Fibroblast of skin of left quadriceps (primary cell): Measurements from ENCODE around the gene TMEM254.
"Not testable (repeated sequence)": the region's sequence is repeated elsewhere in the genome, so short reads cannot be mapped to it uniquely, and the experiment has no call there.

ENCODE experiments used
- DNase-seq, 2 experiments: peaks; one replicate each; pipeline ENCODE4 v3.0.0-alpha.2; 2013; ENCODE audit warnings: low read depth in 2 of 2

TMEM254 gene

GRCh38 chr10:80078448-80079311, at the start of gene TMEM254:
Gene TMEM254 (plus strand): TSS chr10:80078665. CDS start chr10:80078700, 35 bp downstream.
- peak; percentile 57 to 67 for DNase-seq

GRCh38 chr10:80029205-80029604, 49.3 kb upstream of the TMEM254 start:
- DNase-seq: not testable (repeated sequence)

GRCh38 chr10:80029865-80030264, 48.6 kb upstream of the TMEM254 start:
- not testable (repeated sequence) for DNase-seq

GRCh38 chr10:80032503-80032902, 46.0 kb upstream of the TMEM254 start:
- no peak for DNase-seq

GRCh38 chr10:80034766-80035165, 43.7 kb upstream of the TMEM254 start:
- DNase-seq: not testable (repeated sequence)

- not testable (repeated sequence) for DNase-seq
These were observed 43.0 kb upstream of the TMEM254 start for GRCh38 chr10:80035430-80035829.

- not testable (repeated sequence) for DNase-seq
These were observed 41.5 kb upstream of the TMEM254 start for GRCh38 chr10:80036921-80037500.

- DNase-seq: not testable (repeated sequence)
These were observed 40.2 kb upstream of the TMEM254 start for GRCh38 chr10:80038226-80038625.

- no peak for DNase-seq
These were observed 37.3 kb upstream of the TMEM254 start for GRCh38 chr10:80041162-80041561.

- DNase-seq: not testable (repeated sequence)
These were observed 33.5 kb upstream of the TMEM254 start for GRCh38 chr10:80044935-80045334.

- peak; percentile 22 to 24 for DNase-seq
These were observed 31.6 kb upstream of the TMEM254 start for GRCh38 chr10:80046629-80047441.

GRCh38 chr10:80050752-80051151, 27.7 kb upstream of the TMEM254 start:
- no peak for DNase-seq

GRCh38 chr10:80051993-80052392, 26.5 kb upstream of the TMEM254 start:
- DNase-seq: no peak

GRCh38 chr10:80055760-80056159, 22.7 kb upstream of the TMEM254 start:
- DNase-seq: no peak

GRCh38 chr10:80057171-80057570, 21.3 kb upstream of the TMEM254 start:
- DNase-seq: no peak

- DNase-seq: no peak
These were observed 14.2 kb upstream of the TMEM254 start for GRCh38 chr10:80064120-80064886.

GRCh38 chr10:80066809-80067208, 11.7 kb upstream of the TMEM254 start:
- DNase-seq: no peak

GRCh38 chr10:80067821-80068220, 10.6 kb upstream of the TMEM254 start:
- not testable (repeated sequence) for DNase-seq

- DNase-seq: no peak
These were observed 10.2 kb upstream of the TMEM254 start for GRCh38 chr10:80068270-80068669.

- no peak for DNase-seq
These were observed 8.4 kb upstream of the TMEM254 start for GRCh38 chr10:80070057-80070456.

- DNase-seq: no peak
These were observed 5.9 kb upstream of the TMEM254 start for GRCh38 chr10:80072584-80072983.
